Measurements from ENCODE around the gene NCBP2L. TPM values are rescaled to one million over a fixed set of nuclear protein-coding genes. Genes with fewer than 3 reads are reported as not detected.

The NCBP2L gene
- total RNA-seq, 4 donors from 2014 or later = not detected

DNA sequence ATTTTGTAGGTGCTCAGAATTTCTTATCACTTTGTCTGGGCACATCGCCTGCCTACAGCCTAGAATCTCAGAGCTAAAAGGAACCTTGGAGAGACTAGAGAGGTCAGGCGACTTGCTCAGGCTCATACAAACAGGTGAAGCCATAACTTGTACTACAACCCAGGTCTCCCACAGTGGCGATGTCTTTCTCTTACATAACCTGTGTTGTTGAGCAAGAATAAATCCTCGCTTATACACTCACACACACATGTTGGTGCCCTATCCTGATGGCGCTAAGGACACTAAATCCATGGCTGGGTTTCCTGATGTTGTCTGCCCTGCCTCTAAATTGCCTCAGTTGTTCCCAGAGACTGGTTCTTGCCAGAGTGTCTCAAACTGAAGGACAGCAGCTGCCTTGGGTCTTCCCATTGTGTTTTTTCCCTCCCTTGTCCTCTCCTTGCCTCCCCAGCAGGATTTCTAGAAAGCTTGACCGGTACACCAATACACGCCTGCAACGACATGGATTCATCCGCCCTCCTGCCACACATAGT lies 3.6 kb upstream of the NCBP2L start:
- Histone ChIP-seq H3K27ac (replicated peaks in 1 of 4) (peak overlapping the region; percentile 30 to 92 (median 60)), H3K9me3 (no peaks in the 10 kb centered on the region), H3K4me3 (peak overlapping the region; percentile 62 to 76 (median 66)), H3K27me3 (peaks cover 0 to 4% (median 0%) of the 10 kb centered on the region in 4 donors), H3K4me1 (peaks cover 4 to 65% (median 41%) of the 10 kb centered on the region in 4 donors), H3K36me3 (peaks cover 0 to 3% (median 0%) of the 10 kb centered on the region in 4 donors)
- intact Hi-C loops (cut with DNase I) = loop anchor here (2.0 to 10.0 kb wide), 2 partner anchors 55 to 1289 kb away; no protein-coding TSS in a partner anchor
- TF ChIP-seq EP300 (IDR thresholded peaks at IDR 0.05) (no peak), POLR2AphosphoS5 (IDR thresholded peaks at IDR 0.05) (no peak), POLR2A (IDR thresholded peaks at IDR 0.05; ENCODE audit: low read depth) (no peak)
- TF ChIP-seq, protein P1, sequence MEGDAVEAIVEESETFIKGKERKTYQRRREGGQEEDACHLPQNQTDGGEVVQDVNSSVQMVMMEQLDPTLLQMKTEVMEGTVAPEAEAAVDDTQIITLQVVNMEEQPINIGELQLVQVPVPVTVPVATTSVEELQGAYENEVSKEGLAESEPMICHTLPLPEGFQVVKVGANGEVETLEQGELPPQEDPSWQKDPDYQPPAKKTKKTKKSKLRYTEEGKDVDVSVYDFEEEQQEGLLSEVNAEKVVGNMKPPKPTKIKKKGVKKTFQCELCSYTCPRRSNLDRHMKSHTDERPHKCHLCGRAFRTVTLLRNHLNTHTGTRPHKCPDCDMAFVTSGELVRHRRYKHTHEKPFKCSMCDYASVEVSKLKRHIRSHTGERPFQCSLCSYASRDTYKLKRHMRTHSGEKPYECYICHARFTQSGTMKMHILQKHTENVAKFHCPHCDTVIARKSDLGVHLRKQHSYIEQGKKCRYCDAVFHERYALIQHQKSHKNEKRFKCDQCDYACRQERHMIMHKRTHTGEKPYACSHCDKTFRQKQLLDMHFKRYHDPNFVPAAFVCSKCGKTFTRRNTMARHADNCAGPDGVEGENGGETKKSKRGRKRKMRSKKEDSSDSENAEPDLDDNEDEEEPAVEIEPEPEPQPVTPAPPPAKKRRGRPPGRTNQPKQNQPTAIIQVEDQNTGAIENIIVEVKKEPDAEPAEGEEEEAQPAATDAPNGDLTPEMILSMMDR (IDR thresholded peaks at IDR 0.05) = no peak
- no peak for DNase-seq (ENCODE audit: extremely low spot score)
- 72% methylated on average over 9 of the region's 9 CpGs for WGBS

DNA sequence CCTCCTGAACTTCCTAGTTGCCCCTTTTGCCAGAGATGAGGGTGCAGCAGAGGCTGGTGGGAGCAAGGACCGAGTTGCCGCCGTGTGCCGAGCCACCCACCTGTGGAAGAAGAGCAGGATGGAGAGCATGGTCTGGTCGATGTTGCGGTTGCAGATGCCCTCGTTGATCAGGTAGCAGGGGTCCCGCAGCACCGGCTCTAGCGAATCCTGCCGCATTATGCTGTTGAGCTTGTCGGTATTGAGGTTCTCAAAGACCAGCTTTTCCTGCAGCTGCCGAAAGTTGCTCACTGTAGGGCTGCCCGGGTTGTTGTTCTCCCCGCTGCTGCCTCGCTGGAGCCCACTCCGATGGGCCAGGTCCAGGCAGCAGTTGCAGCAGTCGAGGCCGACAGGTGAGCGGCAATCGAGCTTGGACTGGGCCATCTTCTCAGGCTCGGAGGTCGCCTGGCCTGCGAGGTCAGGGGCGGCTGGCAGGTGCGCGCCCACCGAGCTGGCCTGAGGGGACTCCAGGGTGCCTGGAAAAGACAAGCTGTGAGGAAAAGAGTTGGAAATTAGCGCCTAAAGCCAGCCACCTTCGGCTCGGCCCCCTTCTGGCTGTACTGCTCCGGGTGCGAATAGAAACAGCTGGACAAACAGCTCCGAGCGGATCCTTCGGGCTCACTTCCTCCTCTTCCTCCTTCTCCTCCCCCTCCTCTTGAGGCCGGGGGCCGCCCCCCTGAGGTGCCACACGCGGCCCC lies 2.4 kb upstream of the NCBP2L start:
- Histone ChIP-seq H3K4me1 (peaks cover 4 to 57% (median 41%) of the 10 kb centered on the region in 4 donors), H3K36me3 (peaks cover 0 to 3% (median 0%) of the 10 kb centered on the region in 4 donors), H3K9me3 (no peaks in the 10 kb centered on the region), H3K4me3 (peak overlapping the region; percentile 62 to 76 (median 66)), H3K27me3 (peaks cover 0 to 4% (median 0%) of the 10 kb centered on the region in 4 donors), H3K27ac (replicated peaks in 1 of 4) (peak overlapping the region; percentile 84 to 92 (median 88))
- intact Hi-C loops (cut with DNase I) = loop anchor here (2.0 to 10.0 kb wide), 2 partner anchors 56 to 1290 kb away; no protein-coding TSS in a partner anchor
- 45% methylated on average over 22 of the region's 40 CpGs for WGBS
- no peak for DNase-seq (ENCODE audit: extremely low spot score)
- TF ChIP-seq POLR2A (IDR thresholded peaks at IDR 0.05; ENCODE audit: low read depth) (no peak), EP300 (IDR thresholded peaks at IDR 0.05) (no peak), POLR2AphosphoS5 (IDR thresholded peaks at IDR 0.05) (no peak)
- TF ChIP-seq, protein P1 (IDR thresholded peaks at IDR 0.05) = no peak

DNA sequence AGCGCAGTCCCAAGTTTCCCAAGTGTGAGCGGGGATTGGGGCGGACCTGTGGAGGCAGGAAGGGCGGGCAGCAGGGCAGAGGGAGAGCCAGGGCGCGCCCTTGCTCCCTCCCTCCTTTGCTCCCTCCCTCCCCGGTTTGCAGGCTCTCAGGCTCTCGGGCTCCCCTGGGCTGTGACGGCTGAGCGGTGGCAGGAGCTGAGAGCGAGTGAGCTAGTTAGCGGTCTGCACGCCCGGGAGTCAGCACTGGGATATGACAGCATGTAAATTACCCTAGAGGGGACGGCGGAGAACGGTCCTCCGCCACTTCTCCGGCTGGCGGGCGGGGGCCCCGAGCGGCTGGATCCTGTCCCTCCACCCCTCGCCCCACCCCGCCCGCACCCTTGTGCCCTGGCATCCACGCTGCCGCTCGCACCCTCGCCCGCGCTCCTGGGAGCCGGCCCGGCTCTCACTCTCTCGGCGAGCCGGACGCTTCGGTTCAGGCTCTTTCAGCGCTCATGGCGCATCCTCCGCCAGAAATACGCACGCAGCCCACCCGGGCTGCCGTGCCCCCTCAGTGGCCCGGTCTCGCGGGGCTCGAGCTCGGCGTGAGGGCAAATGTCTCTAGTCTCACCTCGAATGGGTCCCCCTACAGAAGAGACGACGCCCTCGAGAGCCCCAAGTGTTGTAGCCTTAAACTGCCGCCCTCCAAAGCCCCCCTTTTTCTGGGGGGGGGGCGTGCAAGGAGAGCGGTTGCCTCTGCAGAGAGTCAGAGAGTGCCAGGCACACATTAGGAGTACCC lies 1.6 kb upstream of the NCBP2L start, which contains the start of gene TSC22D3:
TSC22D3 (minus strand) TSS at position 54 of the 778 bp plus-strand sequence. CDS start 368 bp downstream, outside the sequence.
- Histone ChIP-seq H3K4me3 (peak within 1 kb of the TSS; percentile 62 to 76 (median 66)), H3K36me3 (peaks cover 0 to 3% (median 0%) of the 10 kb centered on the region in 4 donors), H3K27me3 (peaks cover 0 to 4% (median 0%) of the 10 kb centered on the region in 4 donors), H3K4me1 (peaks cover 4 to 50% (median 41%) of the 10 kb centered on the region in 4 donors), H3K9me3 (no peaks in the 10 kb centered on the region), H3K27ac (replicated peaks in 1 of 4) (peak within 1 kb of the TSS; percentile 84 to 92 (median 88))
- WGBS = 32% methylated on average over 52 of the region's 59 CpGs
- peak; percentile 92 for DNase-seq (ENCODE audit: extremely low spot score)
- TF ChIP-seq POLR2A (IDR thresholded peaks at IDR 0.05; ENCODE audit: low read depth) (peak; percentile 45), EP300 (IDR thresholded peaks at IDR 0.05) (no peak), POLR2AphosphoS5 (IDR thresholded peaks at IDR 0.05) (peak; percentile 79 to 92)
- TF ChIP-seq, protein P1 (IDR thresholded peaks at IDR 0.05) = peak in 2 of 3 experiments; percentile 19 to 20
- intact Hi-C loops (cut with DNase I) = loop anchor here (2.0 to 10.0 kb wide), 2 partner anchors 57 to 1291 kb away; no protein-coding TSS in a partner anchor

DNA sequence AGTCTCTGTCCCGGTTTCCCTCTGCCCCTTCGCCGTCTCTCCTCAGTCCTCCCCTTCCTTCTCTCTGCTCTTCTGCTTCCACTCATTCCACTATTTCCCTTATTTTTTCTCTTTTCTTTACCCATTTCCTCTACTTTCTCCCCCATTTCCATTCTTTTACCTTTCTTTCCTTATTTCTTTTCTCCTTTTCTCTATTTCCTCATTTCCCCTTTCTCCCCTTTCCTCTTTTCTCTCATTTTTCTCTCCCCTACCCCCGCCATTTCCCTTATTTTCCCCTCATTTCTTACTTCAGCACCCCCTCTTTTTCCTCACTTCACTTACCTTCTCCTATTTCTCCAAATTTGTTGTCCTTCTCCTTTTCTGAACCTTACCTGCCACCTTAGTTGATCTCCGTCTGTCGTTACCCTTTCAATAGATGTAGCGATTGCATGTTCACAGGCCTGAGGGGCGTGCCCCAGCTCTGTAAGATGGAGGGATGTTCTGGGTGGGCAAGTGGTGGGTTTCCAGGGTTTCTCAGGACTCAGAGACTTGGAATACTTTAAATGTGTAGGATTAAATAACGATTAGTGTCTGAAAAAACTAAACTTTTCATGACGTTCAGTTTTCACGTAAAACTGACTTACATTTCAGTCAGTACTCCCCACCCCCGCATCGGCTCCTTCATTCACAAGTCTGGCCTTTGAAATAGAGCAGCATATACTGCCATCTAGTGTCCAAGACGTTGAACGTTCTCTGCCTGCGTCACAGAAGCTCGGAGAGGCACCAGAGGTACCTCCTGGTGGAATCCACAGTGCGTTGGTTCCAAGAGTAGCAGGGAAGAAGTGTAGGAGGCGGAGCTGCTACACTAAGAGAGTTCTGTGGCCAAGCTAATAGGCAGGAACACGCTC lies 641 bp upstream of the NCBP2L start:
- intact Hi-C loops (cut with DNase I) = loop anchor here (10.0 kb wide), 1 partner anchor 1292 kb away; no protein-coding TSS in a partner anchor
- Histone ChIP-seq H3K4me3 (peak overlapping the region; percentile 62 to 76 (median 66)), H3K27me3 (peaks cover 0 to 4% (median 0%) of the 10 kb centered on the region in 4 donors), H3K9me3 (no peaks in the 10 kb centered on the region), H3K4me1 (peaks cover 4 to 44% (median 38%) of the 10 kb centered on the region in 4 donors), H3K27ac (replicated peaks in 1 of 4) (peak overlapping the region; percentile 84 to 92 (median 88)), H3K36me3 (no peaks in the 10 kb centered on the region)
- WGBS = 13% methylated on average over 19 of the region's 20 CpGs
- DNase-seq (ENCODE audit: extremely low spot score) = peak; percentile 93
- TF ChIP-seq POLR2AphosphoS5 (IDR thresholded peaks at IDR 0.05) = peak; percentile 72 to 78
- no peak for TF ChIP-seq POLR2A (IDR thresholded peaks at IDR 0.05; ENCODE audit: low read depth)
- TF ChIP-seq EP300 (IDR thresholded peaks at IDR 0.05) = no peak
- TF ChIP-seq, protein P1 (IDR thresholded peaks at IDR 0.05) = peak; percentile 69 to 84 (median 70)

Data from esophagus muscularis mucosa (tissue), 4 donors.